ENCODE data around the gene SVIL. TPM values are rescaled to one million over a fixed set of nuclear protein-coding genes. Genes with fewer than 3 reads are reported as not detected.
A peak's percentile ranks its signal among the peaks of the same experiment; 100 is the strongest.
"Not testable (repeated sequence)": the region's sequence is repeated elsewhere in the genome, so short reads cannot be mapped to it uniquely, and the experiment has no call there.

SVIL gene
- total and polyA plus RNA-seq, 4 donors, result 68.4 to 374 (median 211) TPM

DNA sequence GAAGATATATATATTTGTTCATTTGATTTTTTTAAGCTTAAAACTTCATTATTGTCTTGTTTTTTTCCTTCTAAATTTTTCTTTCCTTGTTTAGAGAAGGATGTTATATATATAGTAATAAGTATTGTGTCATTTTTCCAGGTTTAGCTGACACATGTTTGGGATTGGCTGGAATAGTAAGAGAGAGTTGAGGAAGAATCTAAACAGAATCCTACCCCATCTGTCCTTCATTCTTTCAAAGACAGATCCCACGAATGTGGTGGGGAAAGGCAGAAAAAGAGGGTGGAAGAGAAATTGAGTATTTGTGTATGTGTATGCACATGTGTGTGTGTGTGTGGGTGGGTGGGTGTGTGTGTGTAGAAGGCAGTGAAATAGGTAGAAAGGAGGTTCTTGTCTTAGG, 132.4 kb downstream of the SVIL start:
- H3K27ac ChIP-seq (ENCODE audit: low read depth in 1 of 2, low read length in 2 of 2), result peak overlapping the region in 1 of 2 donors; percentile 8
- no peaks in the 10 kb centered on the region for H3K27me3 ChIP-seq (ENCODE audit: control insufficient read depth in 1 of 2, insufficient read depth in 2 of 2, low read length in 1 of 2)
- no peaks in the 10 kb centered on the region for H3K9me3 ChIP-seq (ENCODE audit: control insufficient read depth, low read length)
- ATAC-seq (ENCODE audit: low FRiP score) (no peak), DNase-seq (no peak)
- peaks cover 0 to 2% of the 10 kb centered on the region in 2 donors for H3K4me1 ChIP-seq (ENCODE audit: control insufficient read depth in 1 of 2, insufficient read depth in 2 of 2, low read length in 2 of 2)
- WGBS, 2 donors, result 63 to 69% methylated on average over 1 of the region's 1 CpG
- H3K4me3 ChIP-seq (ENCODE audit: low read length in 2 of 2), result no peak overlapping the region
- peaks cover 0 to 3% of the 10 kb centered on the region in 2 donors for H3K36me3 ChIP-seq (ENCODE audit: control insufficient read depth in 1 of 2, insufficient read depth in 2 of 2, low read length in 1 of 2)
- intact Hi-C loops (cut with DNase I), result no loop called here

DNA sequence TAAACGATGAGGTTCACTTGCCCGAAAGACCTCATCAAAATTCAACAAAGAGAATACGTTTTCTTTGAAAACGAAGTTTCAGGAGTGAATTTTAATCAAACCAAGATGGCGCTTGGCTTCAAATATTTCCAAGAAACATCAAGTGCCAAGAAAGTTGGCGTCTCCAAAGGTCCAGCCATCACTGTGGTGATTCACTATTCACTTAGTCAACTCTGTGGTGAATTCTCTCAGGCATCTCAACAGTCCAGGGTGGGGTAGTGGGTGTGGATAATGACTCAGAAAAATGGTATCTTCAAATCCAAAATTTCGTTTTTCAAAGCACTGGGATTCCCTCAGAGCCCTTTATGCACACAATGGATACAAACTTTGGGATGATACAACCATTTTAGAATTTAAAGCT, 133.1 kb downstream of the SVIL start:
- no peaks in the 10 kb centered on the region for H3K36me3 ChIP-seq (ENCODE audit: control insufficient read depth in 1 of 2, insufficient read depth in 2 of 2, low read length in 1 of 2)
- H3K27me3 ChIP-seq (ENCODE audit: control insufficient read depth in 1 of 2, insufficient read depth in 2 of 2, low read length in 1 of 2), result no peaks in the 10 kb centered on the region
- no peak for DNase-seq
- ATAC-seq (ENCODE audit: low FRiP score), result no peak
- intact Hi-C loops (cut with DNase I), result no loop called here
- no peaks in the 10 kb centered on the region for H3K9me3 ChIP-seq (ENCODE audit: control insufficient read depth, low read length)
- 71 to 73% methylated on average over 7 of the region's 7 CpGs for WGBS, 2 donors
- H3K27ac ChIP-seq (ENCODE audit: low read depth in 1 of 2, low read length in 2 of 2), result no peak overlapping the region
- H3K4me1 ChIP-seq (ENCODE audit: control insufficient read depth in 1 of 2, insufficient read depth in 2 of 2, low read length in 2 of 2), result peaks cover 0 to 2% of the 10 kb centered on the region in 2 donors
- H3K4me3 ChIP-seq (ENCODE audit: low read length in 2 of 2), result no peak overlapping the region

DNA sequence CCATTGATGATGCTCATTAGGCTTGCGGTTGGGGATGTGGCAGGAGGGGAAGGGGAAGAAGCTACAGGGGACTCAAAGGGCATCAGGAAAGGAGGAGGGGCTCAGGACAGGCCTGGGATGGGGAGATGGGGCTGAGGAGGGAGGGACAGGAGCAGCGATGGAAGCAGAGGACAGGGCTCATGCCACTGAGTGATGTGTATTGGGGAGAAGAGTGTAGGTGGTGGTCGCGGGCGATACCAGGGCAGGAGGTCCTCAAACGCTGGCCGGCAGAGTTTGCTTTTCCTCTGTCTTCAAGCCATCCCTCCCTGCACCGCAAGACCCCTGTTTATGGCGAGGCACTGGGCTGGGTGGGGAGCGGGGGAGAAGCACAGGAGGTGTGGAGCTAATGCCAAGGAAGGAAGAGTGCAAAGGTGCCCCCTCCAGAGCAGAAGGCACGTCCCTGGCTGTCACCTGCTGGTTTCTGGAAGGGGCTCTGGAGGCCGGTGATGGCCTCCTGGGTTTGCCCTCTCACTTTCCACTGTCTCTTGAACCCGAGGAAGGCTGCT, 134.7 kb downstream of the SVIL start:
- H3K9me3 ChIP-seq (ENCODE audit: control insufficient read depth, low read length), result no peaks in the 10 kb centered on the region
- H3K4me3 ChIP-seq (ENCODE audit: low read length in 2 of 2), result no peak overlapping the region
- H3K27me3 ChIP-seq (ENCODE audit: control insufficient read depth in 1 of 2, insufficient read depth in 2 of 2, low read length in 1 of 2), result no peaks in the 10 kb centered on the region
- WGBS, 2 donors, result 89 to 94% methylated on average over 13 of the region's 13 CpGs
- intact Hi-C loops (cut with DNase I), result no loop called here
- no peaks in the 10 kb centered on the region for H3K36me3 ChIP-seq (ENCODE audit: control insufficient read depth in 1 of 2, insufficient read depth in 2 of 2, low read length in 1 of 2)
- DNase-seq, result no peak
- ATAC-seq (ENCODE audit: low FRiP score), result no peak
- no peak overlapping the region for H3K27ac ChIP-seq (ENCODE audit: low read depth in 1 of 2, low read length in 2 of 2)
- peaks cover 0 to 2% of the 10 kb centered on the region in 2 donors for H3K4me1 ChIP-seq (ENCODE audit: control insufficient read depth in 1 of 2, insufficient read depth in 2 of 2, low read length in 2 of 2)

DNA sequence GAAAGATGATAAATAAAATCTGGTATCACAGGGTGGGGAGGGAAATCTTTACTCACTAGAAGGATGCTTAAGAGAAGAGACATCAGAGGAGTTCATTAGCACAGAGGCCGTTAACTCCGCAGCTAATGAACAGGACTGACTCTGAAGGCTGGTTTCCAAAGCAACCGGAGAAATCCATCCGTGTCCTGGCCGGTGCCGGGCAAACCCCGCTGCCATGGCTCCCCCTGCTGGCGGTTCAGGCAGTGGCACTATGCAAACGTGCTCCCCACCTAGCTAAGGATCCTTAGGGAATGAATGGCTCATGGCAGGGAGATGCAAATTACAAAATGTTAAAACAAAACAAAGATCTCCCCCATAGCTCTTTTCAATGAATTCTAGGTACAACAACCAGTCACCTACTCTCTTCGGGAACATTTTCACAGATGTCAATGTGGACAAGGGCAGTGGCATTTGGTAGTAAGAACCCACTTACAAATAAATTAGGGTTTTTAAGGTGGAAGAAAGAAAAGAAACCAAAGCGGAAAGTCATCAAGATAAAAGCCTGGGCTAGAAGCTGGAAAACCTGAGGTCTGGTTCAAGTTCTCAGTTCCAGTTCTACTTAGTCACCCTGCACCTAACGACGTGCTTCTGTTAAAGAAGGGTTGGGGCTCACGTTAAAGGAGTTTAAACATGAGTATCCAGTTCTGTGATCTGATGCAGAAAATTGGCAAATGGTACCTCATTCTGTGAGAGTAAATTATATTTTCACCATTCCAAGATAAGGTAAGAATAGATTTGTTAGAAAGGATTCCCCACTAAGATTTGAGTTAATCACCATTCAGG, 138.2 kb downstream of the SVIL start:
- Histone ChIP-seq H3K9me3 (ENCODE audit: control insufficient read depth, low read length) (no peaks in the 10 kb centered on the region), H3K4me1 (ENCODE audit: control insufficient read depth in 1 of 2, insufficient read depth in 2 of 2, low read length in 2 of 2) (no peaks in the 10 kb centered on the region), H3K36me3 (ENCODE audit: control insufficient read depth in 1 of 2, insufficient read depth in 2 of 2, low read length in 1 of 2) (peaks cover 2 to 11% of the 10 kb centered on the region in 2 donors), H3K27me3 (ENCODE audit: control insufficient read depth in 1 of 2, insufficient read depth in 2 of 2, low read length in 1 of 2) (no peaks in the 10 kb centered on the region), H3K4me3 (ENCODE audit: low read length in 2 of 2) (no peak overlapping the region), H3K27ac (ENCODE audit: low read depth in 1 of 2, low read length in 2 of 2) (no peak overlapping the region)
- ATAC-seq (ENCODE audit: low FRiP score) (peak; percentile 80), DNase-seq (peak; percentile 82 to 94)
- intact Hi-C loops (cut with DNase I), result no loop called here
- 23 to 25% methylated on average over 14 of the region's 14 CpGs for WGBS, 2 donors

DNA sequence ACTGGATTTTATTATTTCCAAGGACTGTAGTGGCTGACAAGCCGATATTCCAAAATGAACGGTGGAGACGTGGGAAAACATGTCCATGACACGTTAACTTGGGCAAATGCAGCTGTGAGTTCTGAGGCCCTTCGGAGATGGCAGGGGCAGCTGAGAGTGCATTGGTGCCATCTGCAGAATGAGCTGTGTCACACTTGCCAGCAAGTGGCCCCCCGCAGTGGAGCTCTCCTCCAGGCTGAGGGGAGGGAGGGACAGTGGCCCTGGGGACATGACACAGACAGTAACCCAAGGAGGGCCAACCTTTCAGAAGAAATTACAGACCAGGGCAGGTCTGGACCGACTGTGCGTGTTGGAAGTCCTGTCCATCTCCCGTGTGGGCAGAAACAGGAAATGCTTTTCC, 139.4 kb downstream of the SVIL start:
- Histone ChIP-seq H3K36me3 (ENCODE audit: control insufficient read depth in 1 of 2, insufficient read depth in 2 of 2, low read length in 1 of 2) (peaks cover 2 to 11% of the 10 kb centered on the region in 2 donors), H3K4me3 (ENCODE audit: low read length in 2 of 2) (no peak overlapping the region), H3K27ac (ENCODE audit: low read depth in 1 of 2, low read length in 2 of 2) (no peak overlapping the region), H3K4me1 (ENCODE audit: control insufficient read depth in 1 of 2, insufficient read depth in 2 of 2, low read length in 2 of 2) (no peaks in the 10 kb centered on the region), H3K27me3 (ENCODE audit: control insufficient read depth in 1 of 2, insufficient read depth in 2 of 2, low read length in 1 of 2) (no peaks in the 10 kb centered on the region), H3K9me3 (ENCODE audit: control insufficient read depth, low read length) (no peaks in the 10 kb centered on the region)
- intact Hi-C loops (cut with DNase I), result no loop called here
- DNase-seq (no peak), ATAC-seq (ENCODE audit: low FRiP score) (no peak)
- 58 to 68% methylated on average over 9 of the region's 9 CpGs for WGBS, 2 donors

DNA sequence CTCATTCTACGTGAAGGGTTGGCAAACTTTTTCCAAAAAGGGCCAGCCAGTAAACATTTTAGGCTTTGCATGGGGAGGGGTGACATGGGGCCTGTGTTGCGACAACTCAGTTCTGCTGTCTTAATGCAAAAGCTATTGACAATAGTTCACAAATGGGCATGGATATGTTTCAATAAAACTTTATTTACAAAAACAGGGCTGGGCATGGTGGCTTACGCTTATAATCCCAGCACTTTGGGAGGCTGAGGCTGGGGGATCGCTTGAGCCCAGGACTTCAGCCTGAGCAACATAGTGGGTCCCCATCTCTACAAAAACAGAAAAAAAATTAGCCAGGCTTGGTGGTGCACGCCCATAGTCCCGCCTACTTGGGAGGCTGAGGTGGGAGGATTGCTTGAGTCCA, 141.1 kb downstream of the SVIL start:
- ATAC-seq (ENCODE audit: low FRiP score) (no peak), DNase-seq (no peak)
- Histone ChIP-seq H3K4me3 (ENCODE audit: low read length in 2 of 2) (no peak overlapping the region), H3K9me3 (ENCODE audit: control insufficient read depth, low read length) (no peaks in the 10 kb centered on the region), H3K27me3 (ENCODE audit: control insufficient read depth in 1 of 2, insufficient read depth in 2 of 2, low read length in 1 of 2) (no peaks in the 10 kb centered on the region), H3K27ac (ENCODE audit: low read depth in 1 of 2, low read length in 2 of 2) (no peak overlapping the region), H3K36me3 (ENCODE audit: control insufficient read depth in 1 of 2, insufficient read depth in 2 of 2, low read length in 1 of 2) (peaks cover 2 to 17% of the 10 kb centered on the region in 2 donors), H3K4me1 (ENCODE audit: control insufficient read depth in 1 of 2, insufficient read depth in 2 of 2, low read length in 2 of 2) (no peaks in the 10 kb centered on the region)
- WGBS, 2 donors, result 98% methylated on average over 6 of the region's 6 CpGs
- intact Hi-C loops (cut with DNase I), result no loop called here

DNA sequence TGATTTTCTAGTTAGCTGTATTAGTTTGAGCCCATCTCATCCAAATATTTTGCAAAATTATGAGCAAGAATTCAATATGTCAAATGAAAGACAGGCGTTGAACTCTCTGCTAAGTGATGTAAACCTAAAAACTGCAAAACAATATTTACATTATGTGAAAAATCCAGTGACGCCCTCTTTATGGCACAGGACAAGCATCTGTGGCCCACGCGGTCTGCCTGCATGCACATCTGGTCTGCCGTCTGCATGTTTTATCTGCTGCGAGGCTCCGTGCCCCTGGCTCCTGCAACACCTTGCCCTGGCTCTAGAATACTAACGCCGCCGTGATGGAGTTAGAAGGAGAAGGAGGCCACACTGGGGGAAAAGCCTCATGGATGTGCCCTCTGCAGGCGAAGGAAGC, 142.0 kb downstream of the SVIL start:
- ATAC-seq (ENCODE audit: low FRiP score), result no peak
- peaks cover 2 to 24% of the 10 kb centered on the region in 2 donors for H3K36me3 ChIP-seq (ENCODE audit: control insufficient read depth in 1 of 2, insufficient read depth in 2 of 2, low read length in 1 of 2)
- H3K27ac ChIP-seq (ENCODE audit: low read depth in 1 of 2, low read length in 2 of 2), result no peak overlapping the region
- no peak for DNase-seq
- no peaks in the 10 kb centered on the region for H3K9me3 ChIP-seq (ENCODE audit: control insufficient read depth, low read length)
- H3K27me3 ChIP-seq (ENCODE audit: control insufficient read depth in 1 of 2, insufficient read depth in 2 of 2, low read length in 1 of 2), result no peaks in the 10 kb centered on the region
- 77 to 84% methylated on average over 11 of the region's 11 CpGs for WGBS, 2 donors
- intact Hi-C loops (cut with DNase I), result no loop called here
- H3K4me3 ChIP-seq (ENCODE audit: low read length in 2 of 2), result no peak overlapping the region
- no peaks in the 10 kb centered on the region for H3K4me1 ChIP-seq (ENCODE audit: control insufficient read depth in 1 of 2, insufficient read depth in 2 of 2, low read length in 2 of 2)

DNA sequence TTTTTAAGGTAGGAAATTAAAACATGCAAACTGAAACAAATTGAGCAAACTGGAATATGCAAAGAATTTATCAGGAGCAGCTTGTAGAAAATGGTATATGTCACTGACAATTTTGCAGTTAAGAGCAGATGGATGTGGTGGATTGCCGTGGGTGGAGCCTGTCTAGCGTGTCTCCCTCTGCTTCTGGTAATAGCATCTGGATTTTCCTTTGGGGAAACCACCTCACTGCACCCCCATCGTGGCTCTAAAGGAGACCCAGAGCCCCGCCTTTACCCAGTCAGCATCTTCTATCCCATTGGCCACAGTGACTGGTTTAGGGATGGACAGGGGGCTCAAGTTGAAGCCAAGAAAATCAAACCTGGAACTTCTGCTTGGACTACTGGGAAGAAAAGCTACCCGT, 142.9 kb downstream of the SVIL start:
- Histone ChIP-seq H3K4me1 (ENCODE audit: control insufficient read depth in 1 of 2, insufficient read depth in 2 of 2, low read length in 2 of 2) (no peaks in the 10 kb centered on the region), H3K4me3 (ENCODE audit: low read length in 2 of 2) (no peak overlapping the region), H3K36me3 (ENCODE audit: control insufficient read depth in 1 of 2, insufficient read depth in 2 of 2, low read length in 1 of 2) (peaks cover 2 to 28% of the 10 kb centered on the region in 2 donors), H3K27ac (ENCODE audit: low read depth in 1 of 2, low read length in 2 of 2) (no peak overlapping the region), H3K27me3 (ENCODE audit: control insufficient read depth in 1 of 2, insufficient read depth in 2 of 2, low read length in 1 of 2) (no peaks in the 10 kb centered on the region), H3K9me3 (ENCODE audit: control insufficient read depth, low read length) (no peaks in the 10 kb centered on the region)
- 70 to 75% methylated on average over 5 of the region's 5 CpGs for WGBS, 2 donors
- ATAC-seq (ENCODE audit: low FRiP score) (no peak), DNase-seq (no peak)
- intact Hi-C loops (cut with DNase I), result no loop called here

DNA sequence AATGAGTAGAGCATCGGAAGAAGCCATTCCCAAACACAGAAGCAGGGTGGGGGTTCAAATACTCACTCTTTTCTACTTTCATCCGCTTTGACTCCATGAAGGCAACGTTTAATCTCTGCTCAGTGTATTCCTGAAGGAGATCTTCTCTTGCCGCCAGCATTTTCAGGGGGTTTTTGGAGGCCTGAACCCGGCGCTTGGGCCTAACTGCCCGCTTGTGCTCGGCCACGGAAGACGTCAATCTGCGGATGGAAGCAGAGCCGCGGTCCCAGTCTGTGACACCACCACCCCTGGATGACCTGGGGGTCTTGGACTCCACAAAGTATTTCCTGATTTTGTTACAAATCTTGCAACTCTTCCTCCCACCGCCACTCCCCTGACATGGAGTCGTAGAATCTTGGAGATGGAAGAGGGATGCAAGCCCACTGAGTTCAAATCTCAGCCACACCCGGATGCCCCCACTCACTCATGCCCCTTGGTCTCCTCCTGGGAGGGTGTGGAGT, 143.9 kb downstream of the SVIL start:
- H3K4me1 ChIP-seq (ENCODE audit: control insufficient read depth in 1 of 2, insufficient read depth in 2 of 2, low read length in 2 of 2); DNase-seq; H3K4me3 ChIP-seq (ENCODE audit: low read length in 2 of 2); H3K27me3 ChIP-seq (ENCODE audit: control insufficient read depth in 1 of 2, insufficient read depth in 2 of 2, low read length in 1 of 2); H3K27ac ChIP-seq (ENCODE audit: low read depth in 1 of 2, low read length in 2 of 2); H3K9me3 ChIP-seq (ENCODE audit: control insufficient read depth, low read length); intact Hi-C loops (cut with DNase I); ATAC-seq (ENCODE audit: low FRiP score): not testable (repeated sequence)
- WGBS, 2 donors, result 93 to 94% methylated on average over 16 of the region's 16 CpGs
- H3K36me3 ChIP-seq (ENCODE audit: control insufficient read depth in 1 of 2, insufficient read depth in 2 of 2, low read length in 1 of 2), result peaks cover 5 to 31% of the 10 kb centered on the region in 2 donors
